Activated naive CD8-positive, alpha-beta T cell treated with anti-CD3 and anti-CD28 coated beads, Interleukin-2, amount 10 ng/mL, durations not matched to agents 7 days and 5 days (primary cell): ENCODE results near the gene NECTIN2. TPM values are rescaled to one million over a fixed set of nuclear protein-coding genes. Genes with fewer than 3 reads are reported as not detected.

Experiments
- ATAC-seq: fragments of 150-1000 bp; cut with Tn5 transposase; one replicate; pipeline ENCODE4 v1.10.0; 2021; ENCODE audit warnings: low read depth, moderate library complexity
- POLR2A ChIA-PET: fragments of 350-600 bp; sonication (Branson Sonifier 250); formaldehyde crosslinking; loops from one replicate; lab custom pipeline; 2021; ENCODE audit warnings: antibody characterized with exemption; lab: Charles Lee
- DNase-seq: peaks from one replicate; pipeline ENCODE4 v3.0.0; 2021
- H3K27ac Mint-ChIP-seq: one replicate; pipeline ENCODE4 v1.8.0; 2022; ENCODE audit warnings: mild to moderate bottlenecking, mixed read lengths
- H3K27me3 Mint-ChIP-seq: one replicate; pipeline ENCODE4 v1.8.0; 2022; ENCODE audit warnings: mild to moderate bottlenecking, moderate library complexity, mixed read lengths
- H3K36me3 Mint-ChIP-seq: one replicate; pipeline ENCODE4 v1.8.0; 2021; ENCODE audit warnings: mild to moderate bottlenecking, mixed read lengths
- H3K4me1 Mint-ChIP-seq: one replicate; pipeline ENCODE4 v1.8.0; 2021; ENCODE audit warnings: mixed read lengths
- H3K4me3 Mint-ChIP-seq: one replicate; pipeline ENCODE4 v1.8.0; 2022; ENCODE audit warnings: mild to moderate bottlenecking, moderate library complexity, mixed read lengths
- H3K9me3 Mint-ChIP-seq: one replicate; pipeline ENCODE4 v1.8.0; 2021; ENCODE audit warnings: mixed read lengths
- total RNA-seq, 2 experiments: library from RNA; stranded (reverse); gene quantifications; one replicate each; pipeline ENCODE4 v1.2.3, GENCODE V29; 2021

NECTIN2 gene
- total RNA-seq, 2 experiments from 2014 or later: 1.9 to 2.4 TPM

DNA sequence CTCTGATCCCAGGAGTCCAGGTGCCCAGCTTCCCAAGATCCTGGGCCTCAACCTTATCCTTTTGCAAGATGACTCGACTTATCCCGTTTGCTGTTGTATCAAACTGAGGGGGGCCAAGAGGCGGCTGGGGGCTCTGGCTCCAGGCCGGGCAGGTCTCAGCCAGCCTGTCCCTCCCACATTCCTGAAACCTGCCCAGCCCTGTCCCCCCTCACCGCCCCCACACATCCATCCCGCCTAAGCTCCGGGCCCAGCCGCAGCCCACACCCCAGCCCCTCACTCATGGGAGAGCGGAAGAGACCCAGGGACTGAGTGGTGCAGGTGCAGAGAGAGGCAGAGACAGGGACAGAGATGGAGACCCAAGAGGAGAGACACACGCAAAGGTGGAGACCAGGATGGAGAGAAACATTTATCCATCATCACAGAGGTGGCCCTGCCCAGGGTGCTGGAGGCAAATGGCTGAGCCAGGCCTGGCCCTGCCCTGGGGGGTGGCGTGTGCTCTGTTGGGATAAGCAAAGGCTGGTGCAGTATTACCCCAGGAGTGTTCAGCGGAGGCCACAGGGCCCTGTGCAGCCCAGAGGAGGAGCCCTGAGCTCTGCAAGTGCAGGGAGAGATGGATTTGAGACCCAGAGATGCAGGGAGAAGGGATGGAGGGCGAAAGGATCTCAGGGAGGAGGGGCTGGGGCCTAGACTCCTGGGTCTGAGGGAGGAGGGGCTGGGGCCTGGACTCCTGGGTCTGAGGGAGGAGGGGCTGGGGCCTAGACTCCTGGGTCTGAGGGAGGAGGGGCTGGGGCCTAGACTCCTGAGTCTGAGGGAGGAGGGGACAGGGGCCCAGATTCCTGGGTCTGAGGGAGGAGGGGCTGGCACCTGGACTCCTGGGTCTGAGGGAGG lies 35.6 kb upstream of the NECTIN2 start:
- no peaks in the 10 kb centered on the region for H3K36me3 Mint-ChIP-seq
- H3K9me3 Mint-ChIP-seq: no peaks in the 10 kb centered on the region
- no peak overlapping the region for H3K4me3 Mint-ChIP-seq
- no peak overlapping the region for H3K27ac Mint-ChIP-seq
- H3K27me3 Mint-ChIP-seq: peaks cover 22% of the 10 kb centered on the region
- ATAC-seq (no peak), DNase-seq (no peak)
- no peaks in the 10 kb centered on the region for H3K4me1 Mint-ChIP-seq
- POLR2A ChIA-PET: no interaction called here

DNA sequence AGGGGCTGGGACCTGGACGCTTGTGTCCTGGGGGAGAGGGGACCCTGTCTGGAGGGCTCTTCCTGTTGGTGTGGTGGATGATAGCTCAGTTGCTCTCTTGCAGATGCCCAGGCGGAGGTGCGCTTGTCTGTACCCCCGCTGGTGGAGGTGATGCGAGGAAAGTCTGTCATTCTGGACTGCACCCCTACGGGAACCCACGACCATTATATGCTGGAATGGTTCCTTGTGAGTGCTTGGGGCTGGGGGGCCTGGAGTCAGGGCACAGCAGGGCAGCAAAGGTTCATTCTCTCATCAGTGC lies 35.0 kb upstream of the NECTIN2 start:
- no peak overlapping the region for H3K27ac Mint-ChIP-seq
- POLR2A ChIA-PET: no interaction called here

DNA sequence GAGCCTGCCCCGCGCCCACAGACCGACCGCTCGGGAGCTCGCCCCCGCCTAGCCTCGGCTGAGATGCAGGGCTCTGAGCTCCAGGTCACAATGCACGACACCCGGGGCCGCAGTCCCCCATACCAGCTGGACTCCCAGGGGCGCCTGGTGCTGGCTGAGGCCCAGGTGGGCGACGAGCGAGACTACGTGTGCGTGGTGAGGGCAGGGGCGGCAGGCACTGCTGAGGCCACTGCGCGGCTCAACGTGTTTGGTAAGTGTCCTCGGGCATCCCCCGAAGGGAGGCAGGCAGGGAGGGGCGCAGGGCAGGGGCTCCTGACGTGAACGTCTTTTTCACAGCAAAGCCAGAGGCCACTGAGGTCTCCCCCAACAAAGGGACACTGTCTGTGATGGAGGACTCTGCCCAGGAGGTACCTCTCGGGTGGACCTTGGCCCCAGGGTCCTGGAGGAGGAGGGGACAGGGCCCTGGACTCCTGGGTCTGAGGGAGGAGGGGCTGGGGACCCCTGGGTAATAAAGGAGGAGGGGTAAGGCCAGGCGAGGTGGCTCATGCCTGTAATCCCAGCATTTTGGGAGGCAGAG lies 33.9 kb upstream of the NECTIN2 start:
- H3K4me3 Mint-ChIP-seq: no peak overlapping the region
- H3K27ac Mint-ChIP-seq: no peak overlapping the region
- no peaks in the 10 kb centered on the region for H3K4me1 Mint-ChIP-seq
- no peaks in the 10 kb centered on the region for H3K9me3 Mint-ChIP-seq
- no peaks in the 10 kb centered on the region for H3K36me3 Mint-ChIP-seq
- ATAC-seq: no peak
- POLR2A ChIA-PET: no interaction called here
- no peak for DNase-seq
- H3K27me3 Mint-ChIP-seq: peaks cover 17% of the 10 kb centered on the region

More for the DNA sequence above, 35.0 kb upstream of the NECTIN2 start:
- Mint-ChIP-seq H3K36me3 (no peaks in the 10 kb centered on the region), H3K4me3 (no peak overlapping the region), H3K27me3 (peaks cover 22% of the 10 kb centered on the region), H3K4me1 (no peaks in the 10 kb centered on the region), H3K9me3 (no peaks in the 10 kb centered on the region)
- DNase-seq: no peak
- ATAC-seq: no peak

DNA sequence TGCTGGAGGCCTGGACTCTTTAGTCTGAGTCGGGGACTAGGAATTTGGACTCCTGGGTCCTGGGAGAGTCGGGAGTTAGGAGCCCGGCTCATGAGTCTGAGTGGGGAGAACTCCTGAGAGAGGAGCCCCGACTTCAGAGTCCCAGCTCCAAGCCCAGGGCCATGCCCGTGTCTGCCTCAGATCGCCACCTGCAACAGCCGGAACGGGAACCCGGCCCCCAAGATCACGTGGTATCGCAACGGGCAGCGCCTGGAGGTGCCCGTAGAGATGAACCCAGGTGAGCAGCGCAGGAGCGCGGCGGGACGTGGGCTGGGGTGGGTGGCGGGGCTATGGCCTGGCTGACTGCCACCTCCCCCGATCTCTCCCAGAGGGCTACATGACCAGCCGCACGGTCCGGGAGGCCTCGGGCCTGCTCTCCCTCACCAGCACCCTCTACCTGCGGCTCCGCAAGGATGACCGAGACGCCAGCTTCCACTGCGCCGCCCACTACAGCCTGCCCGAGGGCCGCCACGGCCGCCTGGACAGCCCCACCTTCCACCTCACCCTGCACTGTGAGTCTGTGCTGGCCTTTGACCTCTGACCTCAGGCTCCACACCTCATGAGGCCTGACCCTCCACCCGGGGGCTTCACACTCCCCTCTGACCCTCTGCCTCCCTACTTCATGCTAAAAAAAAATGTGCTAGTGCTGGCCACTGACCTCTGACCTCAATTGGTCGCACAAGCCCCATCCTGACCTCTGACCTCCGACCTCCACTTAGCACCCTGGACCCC lies 32.8 kb upstream of the NECTIN2 start:
- POLR2A ChIA-PET: no interaction called here
- H3K36me3 Mint-ChIP-seq: no peaks in the 10 kb centered on the region
- H3K27me3 Mint-ChIP-seq: peaks cover 13% of the 10 kb centered on the region
- H3K9me3 Mint-ChIP-seq: no peaks in the 10 kb centered on the region
- no peaks in the 10 kb centered on the region for H3K4me1 Mint-ChIP-seq
- no peak overlapping the region for H3K4me3 Mint-ChIP-seq
- DNase-seq: no peak
- H3K27ac Mint-ChIP-seq: no peak overlapping the region
- no peak for ATAC-seq

DNA sequence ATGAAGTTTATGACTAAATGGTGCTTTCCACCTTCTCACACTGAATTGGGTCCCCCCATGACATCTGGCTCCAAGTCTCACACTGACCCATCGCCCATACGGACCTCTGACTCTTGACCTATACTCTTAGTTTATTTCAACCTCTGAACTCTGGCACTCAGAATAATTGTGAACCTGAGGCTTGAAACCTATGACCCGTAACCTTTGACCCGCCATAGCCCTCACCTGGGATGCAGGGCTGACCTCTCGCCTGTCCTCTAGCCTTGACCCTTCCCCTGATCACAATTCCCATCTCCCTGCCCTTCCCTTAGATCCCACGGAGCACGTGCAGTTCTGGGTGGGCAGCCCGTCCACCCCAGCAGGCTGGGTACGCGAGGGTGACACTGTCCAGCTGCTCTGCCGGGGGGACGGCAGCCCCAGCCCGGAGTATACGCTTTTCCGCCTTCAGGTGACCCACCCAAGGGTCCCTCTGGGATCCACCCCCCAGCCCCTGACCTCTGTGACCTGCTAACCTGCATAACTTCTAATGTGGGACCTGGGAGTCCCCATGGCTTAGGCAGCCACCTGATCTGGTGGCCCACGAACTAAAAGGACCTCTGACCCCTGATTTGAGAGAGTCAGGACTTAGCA lies 32.1 kb upstream of the NECTIN2 start:
- Mint-ChIP-seq H3K4me3 (no peak overlapping the region), H3K36me3 (no peaks in the 10 kb centered on the region), H3K4me1 (no peaks in the 10 kb centered on the region), H3K9me3 (no peaks in the 10 kb centered on the region), H3K27me3 (peaks cover 8% of the 10 kb centered on the region), H3K27ac (no peak overlapping the region)
- ATAC-seq: no peak
- POLR2A ChIA-PET: no interaction called here
- no peak for DNase-seq

DNA sequence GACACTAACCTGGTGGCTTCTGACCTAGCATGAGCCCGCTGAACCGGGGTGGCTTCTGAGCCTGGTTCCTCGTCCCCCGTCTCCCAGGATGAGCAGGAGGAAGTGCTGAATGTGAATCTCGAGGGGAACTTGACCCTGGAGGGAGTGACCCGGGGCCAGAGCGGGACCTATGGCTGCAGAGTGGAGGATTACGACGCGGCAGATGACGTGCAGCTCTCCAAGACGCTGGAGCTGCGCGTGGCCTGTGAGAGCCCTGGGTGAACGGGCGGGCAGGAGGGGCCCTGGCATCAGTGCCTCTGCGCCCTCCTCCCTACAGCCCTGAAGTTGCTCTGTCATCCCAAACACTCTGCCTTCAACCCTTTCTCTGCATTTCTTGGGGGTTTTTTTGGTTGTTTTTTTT lies 31.6 kb upstream of the NECTIN2 start:
- DNase-seq (no peak), ATAC-seq (no peak)
- H3K36me3 Mint-ChIP-seq: no peaks in the 10 kb centered on the region
- H3K4me1 Mint-ChIP-seq: no peaks in the 10 kb centered on the region
- POLR2A ChIA-PET: no interaction called here
- H3K27ac Mint-ChIP-seq: no peak overlapping the region
- H3K27me3 Mint-ChIP-seq: peaks cover 3% of the 10 kb centered on the region
- no peaks in the 10 kb centered on the region for H3K9me3 Mint-ChIP-seq
- no peak overlapping the region for H3K4me3 Mint-ChIP-seq

DNA sequence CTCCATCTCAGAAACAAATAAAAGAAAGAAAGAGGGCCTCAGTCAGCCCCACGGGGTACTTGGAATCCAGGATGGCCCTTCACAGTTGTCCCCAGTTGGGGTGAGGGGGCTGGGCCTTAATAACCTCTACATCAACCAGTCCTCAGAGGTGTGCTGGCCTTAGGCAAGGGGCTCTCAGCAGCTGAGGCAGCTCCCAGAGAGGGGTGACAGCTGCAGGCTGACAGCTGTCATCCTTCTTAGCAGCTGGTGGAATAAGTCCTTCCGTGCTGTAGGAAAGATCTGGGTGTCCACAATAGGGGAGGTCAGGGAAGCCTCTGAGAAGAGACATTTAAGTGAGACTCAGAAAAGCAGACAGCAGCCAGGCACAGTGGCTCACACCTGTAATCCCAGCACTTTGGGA lies 29.8 kb upstream of the NECTIN2 start:
- H3K27me3 Mint-ChIP-seq: no peaks in the 10 kb centered on the region
- H3K4me3 Mint-ChIP-seq: no peak overlapping the region
- no peaks in the 10 kb centered on the region for H3K9me3 Mint-ChIP-seq
- H3K4me1 Mint-ChIP-seq: no peaks in the 10 kb centered on the region
- ATAC-seq (no peak), DNase-seq (no peak)
- POLR2A ChIA-PET: no interaction called here
- H3K27ac Mint-ChIP-seq: no peak overlapping the region
- H3K36me3 Mint-ChIP-seq: no peaks in the 10 kb centered on the region

DNA sequence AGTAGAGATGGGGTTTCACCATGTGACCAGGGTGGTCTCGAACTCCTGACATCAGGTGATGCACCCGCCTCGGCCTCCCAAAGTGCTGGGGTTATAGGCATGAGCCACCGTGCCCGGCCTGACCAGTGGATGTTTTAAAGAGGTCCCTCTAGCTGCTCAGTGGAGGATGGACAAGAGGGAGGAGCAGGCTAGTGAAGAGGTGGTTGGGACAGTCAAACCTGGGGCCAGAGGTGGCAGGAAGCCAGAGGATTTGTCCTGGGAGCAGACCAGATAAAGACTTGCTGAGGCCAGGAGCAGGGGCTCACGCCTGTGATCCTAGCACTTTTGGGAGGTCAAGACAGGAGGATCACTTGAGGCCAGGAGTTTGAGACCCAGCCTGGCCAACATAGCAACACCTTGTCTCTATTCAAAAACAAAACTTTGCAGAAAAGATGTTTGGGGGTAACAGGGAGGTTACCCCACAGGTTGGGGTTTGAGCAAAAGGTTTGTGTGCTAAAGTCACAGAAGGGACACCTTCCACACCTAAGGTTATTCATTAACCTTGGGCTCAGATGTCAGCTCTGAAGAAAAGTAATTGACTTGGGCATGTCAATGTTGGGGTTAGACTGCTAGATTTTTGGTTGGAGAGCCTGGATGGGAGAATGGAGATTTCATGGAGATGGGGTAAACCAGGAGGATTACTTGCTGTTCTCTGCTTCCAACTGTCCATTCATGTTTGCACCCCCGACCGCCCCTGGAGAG lies 28.2 kb upstream of the NECTIN2 start:
- Mint-ChIP-seq H3K9me3 (no peaks in the 10 kb centered on the region), H3K4me3 (no peak overlapping the region), H3K27ac (no peak overlapping the region), H3K4me1 (no peaks in the 10 kb centered on the region), H3K27me3 (no peaks in the 10 kb centered on the region), H3K36me3 (no peaks in the 10 kb centered on the region)
- DNase-seq (no peak), ATAC-seq (no peak)
- POLR2A ChIA-PET: no interaction called here

DNA sequence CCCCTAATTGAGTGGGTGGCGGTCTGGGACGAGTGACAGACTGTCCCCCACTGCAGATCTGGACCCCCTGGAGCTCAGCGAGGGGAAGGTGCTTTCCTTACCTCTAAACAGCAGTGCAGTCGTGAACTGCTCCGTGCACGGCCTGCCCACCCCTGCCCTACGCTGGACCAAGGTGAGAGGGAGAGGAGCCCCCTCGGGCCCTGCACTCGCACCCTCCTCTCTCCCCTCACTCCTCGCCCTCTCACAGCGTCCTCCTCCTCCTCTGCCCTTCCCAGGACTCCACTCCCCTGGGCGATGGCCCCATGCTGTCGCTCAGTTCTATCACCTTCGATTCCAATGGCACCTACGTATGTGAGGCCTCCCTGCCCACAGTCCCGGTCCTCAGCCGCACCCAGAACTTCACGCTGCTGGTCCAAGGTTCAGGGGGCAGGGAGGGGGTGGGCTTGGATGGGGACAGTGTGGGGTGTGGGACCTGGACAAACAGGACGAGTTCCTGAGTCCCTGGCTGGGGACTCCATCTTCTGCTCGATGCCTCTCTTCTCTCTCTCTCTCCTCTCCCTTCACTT lies 27.5 kb upstream of the NECTIN2 start:
- Mint-ChIP-seq H3K9me3 (no peaks in the 10 kb centered on the region), H3K27ac (no peak overlapping the region), H3K4me3 (no peak overlapping the region), H3K36me3 (no peaks in the 10 kb centered on the region), H3K27me3 (no peaks in the 10 kb centered on the region), H3K4me1 (no peaks in the 10 kb centered on the region)
- no peak for ATAC-seq
- POLR2A ChIA-PET: no interaction called here
- DNase-seq: no peak

DNA sequence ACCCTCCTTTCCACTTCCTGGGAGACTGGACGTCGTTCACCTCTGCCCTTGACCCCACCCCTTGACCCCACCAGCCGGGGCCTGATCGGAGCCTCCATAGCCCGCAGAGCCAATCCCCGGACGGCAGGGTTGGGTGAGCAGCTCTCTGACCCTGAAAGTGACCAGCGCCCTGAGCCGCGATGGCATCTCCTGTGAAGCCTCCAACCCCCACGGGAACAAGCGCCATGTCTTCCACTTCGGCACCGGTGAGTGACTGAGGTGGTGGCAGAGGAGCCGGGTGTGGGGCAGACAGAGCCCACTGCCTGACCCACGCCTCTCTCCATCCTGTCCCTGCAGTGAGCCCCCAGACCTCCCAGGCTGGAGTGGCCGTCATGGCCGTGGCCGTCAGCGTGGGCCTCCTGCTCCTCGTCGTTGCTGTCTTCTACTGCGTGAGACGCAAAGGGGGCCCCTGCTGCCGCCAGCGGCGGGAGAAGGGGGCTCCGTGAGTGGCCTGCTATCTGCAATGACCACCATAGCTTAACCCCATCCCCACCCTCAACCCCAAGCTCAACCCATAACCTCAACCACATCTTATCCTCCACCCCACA lies 26.8 kb upstream of the NECTIN2 start:
- Mint-ChIP-seq H3K4me3 (no peak overlapping the region), H3K36me3 (no peaks in the 10 kb centered on the region), H3K27me3 (no peaks in the 10 kb centered on the region), H3K27ac (no peak overlapping the region), H3K9me3 (no peaks in the 10 kb centered on the region), H3K4me1 (no peaks in the 10 kb centered on the region)
- DNase-seq: no peak
- no peak for ATAC-seq
- POLR2A ChIA-PET: no interaction called here

DNA sequence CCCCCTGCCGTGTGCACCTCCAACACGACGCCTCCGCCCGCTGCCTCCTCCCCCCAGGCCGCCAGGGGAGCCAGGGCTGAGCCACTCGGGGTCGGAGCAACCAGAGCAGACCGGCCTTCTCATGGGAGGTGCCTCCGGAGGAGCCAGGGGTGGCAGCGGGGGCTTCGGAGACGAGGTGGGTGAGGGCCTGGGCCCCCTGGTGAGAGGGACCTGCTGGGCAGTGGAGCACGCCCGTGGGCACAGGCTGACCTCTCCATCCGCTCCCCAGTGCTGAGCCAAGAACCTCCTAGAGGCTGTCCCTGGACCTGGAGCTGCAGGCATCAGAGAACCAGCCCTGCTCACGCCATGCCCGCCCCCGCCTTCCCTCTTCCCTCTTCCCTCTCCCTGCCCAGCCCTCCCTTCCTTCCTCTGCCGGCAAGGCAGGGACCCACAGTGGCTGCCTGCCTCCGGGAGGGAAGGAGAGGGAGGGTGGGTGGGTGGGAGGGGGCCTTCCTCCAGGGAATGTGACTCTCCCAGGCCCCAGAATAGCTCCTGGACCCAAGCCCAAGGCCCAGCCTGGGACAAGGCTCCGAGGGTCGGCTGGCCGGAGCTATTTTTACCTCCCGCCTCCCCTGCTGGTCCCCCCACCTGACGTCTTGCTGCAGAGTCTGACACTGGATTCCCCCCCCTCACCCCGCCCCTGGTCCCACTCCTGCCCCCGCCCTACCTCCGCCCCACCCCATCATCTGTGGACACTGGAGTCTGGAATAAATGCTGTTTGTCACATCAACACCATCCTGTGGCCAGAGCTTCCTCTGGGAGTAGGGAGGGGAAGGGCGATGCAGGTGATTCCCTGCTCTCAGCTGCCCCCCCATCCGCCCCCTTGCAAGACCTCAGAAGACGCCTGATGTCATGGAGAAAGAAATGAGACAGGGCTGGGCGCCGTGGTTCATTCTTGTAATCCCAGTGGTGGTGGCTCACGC lies 25.2 kb upstream of the NECTIN2 start:
- Mint-ChIP-seq H3K4me3 (no peak overlapping the region), H3K9me3 (no peaks in the 10 kb centered on the region), H3K4me1 (no peaks in the 10 kb centered on the region), H3K36me3 (no peaks in the 10 kb centered on the region), H3K27me3 (peaks cover 7% of the 10 kb centered on the region), H3K27ac (no peak overlapping the region)
- ATAC-seq (no peak), DNase-seq (no peak)
- POLR2A ChIA-PET: no interaction called here

DNA sequence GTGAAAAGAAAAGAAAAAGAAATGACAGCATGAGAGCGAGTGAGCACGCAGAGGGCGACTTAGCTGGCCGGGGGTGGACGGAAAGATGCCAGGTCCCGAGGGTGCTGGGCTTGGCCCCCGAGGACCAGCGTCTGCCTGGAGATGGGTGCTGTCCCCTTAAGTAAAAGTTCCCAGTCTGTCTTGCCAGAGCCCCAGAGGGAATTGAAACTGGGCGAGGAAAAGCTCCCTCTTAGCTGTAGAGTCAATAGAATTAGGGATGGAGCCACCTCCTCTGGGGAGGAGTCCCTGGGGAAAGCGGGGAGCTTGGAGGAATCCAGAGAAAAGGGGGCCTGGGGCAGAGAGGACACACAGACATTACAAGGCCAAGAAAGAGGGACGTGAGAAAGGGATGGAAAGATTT lies 23.9 kb upstream of the NECTIN2 start:
- POLR2A ChIA-PET: no interaction called here
- Mint-ChIP-seq H3K27ac (no peak overlapping the region), H3K4me3 (no peak overlapping the region), H3K27me3 (peaks cover 10% of the 10 kb centered on the region), H3K4me1 (no peaks in the 10 kb centered on the region), H3K9me3 (no peaks in the 10 kb centered on the region), H3K36me3 (no peaks in the 10 kb centered on the region)
- no peak for ATAC-seq
- no peak for DNase-seq
